ENCODE results near the gene SERTAD1. TPM values are rescaled to one million over a fixed set of nuclear protein-coding genes. Genes with fewer than 3 reads are reported as not detected.

Gene SERTAD1
- total RNA-seq, 1 donor from 2014 or later: 3.6 TPM

DNA sequence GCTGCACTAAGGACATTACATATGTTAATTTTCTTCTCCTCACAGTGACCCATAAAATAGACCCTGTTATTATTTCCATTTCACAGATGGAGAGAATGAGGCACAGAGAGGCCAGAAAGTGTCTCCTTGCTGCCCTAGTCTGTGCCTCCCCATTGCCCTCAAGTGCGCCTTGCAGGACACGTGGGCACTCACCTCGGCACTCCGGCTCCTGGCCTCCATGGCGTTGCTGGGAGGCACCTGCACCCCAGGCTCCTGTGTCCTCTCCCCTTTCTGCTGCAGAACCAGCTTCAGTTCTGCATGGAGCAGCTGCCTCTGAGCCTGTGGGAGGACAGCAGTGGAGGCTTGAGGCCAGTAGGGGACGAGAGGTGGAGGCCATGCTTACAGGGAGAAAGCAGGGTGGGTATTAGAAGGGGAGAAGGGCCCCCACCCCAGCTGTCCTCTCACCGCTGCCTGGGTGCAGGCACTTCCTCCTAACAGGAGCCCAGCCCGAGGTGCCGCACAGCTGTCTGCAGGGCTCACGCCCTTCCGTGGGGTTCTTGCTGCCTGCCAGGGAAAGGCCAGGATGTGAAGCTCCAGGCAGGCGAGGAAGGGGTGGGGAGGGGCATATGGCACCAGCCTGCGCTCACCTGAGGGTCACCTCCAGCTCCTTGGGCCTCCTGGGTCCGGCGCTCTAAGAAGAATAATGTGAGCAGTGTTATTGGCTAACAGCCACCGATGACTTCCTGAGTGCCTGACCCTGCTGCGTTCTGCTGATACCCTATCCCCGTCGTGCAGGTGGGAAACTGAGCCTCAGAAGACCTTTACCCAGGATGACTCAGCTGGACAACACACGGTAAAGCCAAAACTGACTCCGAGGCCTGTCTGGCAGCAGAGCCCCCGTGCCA lies 17.8 kb downstream of the SERTAD1 start:
- H3K9me3 Mint-ChIP-seq (ENCODE audit: unreplicated experiment): peaks cover 2% of the 10 kb centered on the region
- peaks cover 1% of the 10 kb centered on the region for H3K27me3 Mint-ChIP-seq (ENCODE audit: unreplicated experiment)
- H3K27ac Mint-ChIP-seq (ENCODE audit: unreplicated experiment): no peak overlapping the region
- peaks cover 6% of the 10 kb centered on the region for H3K4me1 Mint-ChIP-seq (ENCODE audit: low read depth, unreplicated experiment)
- TF ChIP-seq, protein P1, sequence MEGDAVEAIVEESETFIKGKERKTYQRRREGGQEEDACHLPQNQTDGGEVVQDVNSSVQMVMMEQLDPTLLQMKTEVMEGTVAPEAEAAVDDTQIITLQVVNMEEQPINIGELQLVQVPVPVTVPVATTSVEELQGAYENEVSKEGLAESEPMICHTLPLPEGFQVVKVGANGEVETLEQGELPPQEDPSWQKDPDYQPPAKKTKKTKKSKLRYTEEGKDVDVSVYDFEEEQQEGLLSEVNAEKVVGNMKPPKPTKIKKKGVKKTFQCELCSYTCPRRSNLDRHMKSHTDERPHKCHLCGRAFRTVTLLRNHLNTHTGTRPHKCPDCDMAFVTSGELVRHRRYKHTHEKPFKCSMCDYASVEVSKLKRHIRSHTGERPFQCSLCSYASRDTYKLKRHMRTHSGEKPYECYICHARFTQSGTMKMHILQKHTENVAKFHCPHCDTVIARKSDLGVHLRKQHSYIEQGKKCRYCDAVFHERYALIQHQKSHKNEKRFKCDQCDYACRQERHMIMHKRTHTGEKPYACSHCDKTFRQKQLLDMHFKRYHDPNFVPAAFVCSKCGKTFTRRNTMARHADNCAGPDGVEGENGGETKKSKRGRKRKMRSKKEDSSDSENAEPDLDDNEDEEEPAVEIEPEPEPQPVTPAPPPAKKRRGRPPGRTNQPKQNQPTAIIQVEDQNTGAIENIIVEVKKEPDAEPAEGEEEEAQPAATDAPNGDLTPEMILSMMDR (IDR thresholded peaks at IDR 0.05; ENCODE audit: partially characterized antibody, unreplicated experiment): no peak
- H3K4me3 Mint-ChIP-seq (ENCODE audit: unreplicated experiment): no peak overlapping the region
- DNase-seq: no peak
- H3K36me3 Mint-ChIP-seq (ENCODE audit: unreplicated experiment): no peaks in the 10 kb centered on the region

DNA sequence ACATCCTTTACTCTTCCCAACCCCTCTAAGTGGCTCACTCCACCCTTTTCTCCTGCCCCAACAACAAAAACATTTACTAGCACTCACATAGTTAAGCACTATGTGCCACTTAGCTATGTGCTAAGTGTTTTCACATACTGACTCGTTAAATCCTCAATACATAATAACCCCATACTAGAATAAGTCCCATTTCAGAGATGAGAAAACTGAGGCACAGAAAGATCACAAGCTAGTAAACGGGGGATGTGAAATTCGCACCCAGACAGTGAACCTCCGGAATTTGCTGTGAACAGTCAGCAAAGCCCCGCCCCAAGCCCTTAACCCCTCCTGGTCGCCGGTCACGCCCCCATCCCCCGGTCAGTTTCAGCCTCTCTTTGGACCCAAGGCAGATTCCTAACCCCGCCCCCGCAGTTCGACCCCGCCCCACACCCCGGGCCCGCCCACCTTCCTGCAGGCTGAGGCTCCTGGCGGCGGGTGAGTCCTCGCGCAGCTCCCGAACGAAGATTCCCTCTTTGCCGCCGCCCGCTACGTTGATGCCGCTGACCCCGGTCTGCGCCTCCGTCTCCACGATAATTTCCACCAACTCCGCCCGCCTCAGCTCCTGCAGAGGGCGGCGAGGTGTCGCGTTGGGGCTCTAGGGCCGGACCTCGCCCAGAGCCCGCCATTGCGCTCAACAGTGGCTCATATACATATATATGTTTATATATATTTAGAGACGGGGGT lies 22.4 kb downstream of the SERTAD1 start:
- DNase-seq: peak; percentile 96
- Mint-ChIP-seq H3K36me3 (ENCODE audit: unreplicated experiment) (peaks cover 8% of the 10 kb centered on the region), H3K27ac (ENCODE audit: unreplicated experiment) (no peak overlapping the region), H3K9me3 (ENCODE audit: unreplicated experiment) (peaks cover 10% of the 10 kb centered on the region), H3K4me3 (ENCODE audit: unreplicated experiment) (peak overlapping the region; percentile 87), H3K4me1 (ENCODE audit: low read depth, unreplicated experiment) (peaks cover 10% of the 10 kb centered on the region), H3K27me3 (ENCODE audit: unreplicated experiment) (peaks cover 13% of the 10 kb centered on the region)
- TF ChIP-seq, protein P1 (IDR thresholded peaks at IDR 0.05; ENCODE audit: partially characterized antibody, unreplicated experiment): no peak

DNA sequence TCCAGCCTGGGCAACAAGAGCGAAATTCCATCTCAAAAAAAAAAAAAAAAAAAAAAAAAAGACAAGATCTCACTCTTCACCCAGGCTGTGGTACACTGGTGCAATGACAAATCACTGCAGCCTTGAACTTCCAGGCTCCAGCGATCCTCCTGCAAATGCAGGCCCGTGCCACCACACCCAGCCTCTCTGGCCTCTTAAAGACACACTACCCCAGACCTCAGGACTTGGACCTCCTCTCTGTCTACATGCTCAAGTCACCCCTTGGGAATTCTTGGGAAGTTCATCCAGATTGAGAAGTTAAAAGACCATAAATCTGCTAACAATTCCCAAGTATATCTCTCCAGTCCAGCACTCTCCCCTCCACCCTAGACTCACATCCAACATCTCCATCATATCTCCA lies 25.2 kb downstream of the SERTAD1 start:
- TF ChIP-seq, protein P1 (IDR thresholded peaks at IDR 0.05; ENCODE audit: partially characterized antibody, unreplicated experiment): no peak
- no peak for DNase-seq
- H3K4me3 Mint-ChIP-seq (ENCODE audit: unreplicated experiment): no peak overlapping the region

DNA sequence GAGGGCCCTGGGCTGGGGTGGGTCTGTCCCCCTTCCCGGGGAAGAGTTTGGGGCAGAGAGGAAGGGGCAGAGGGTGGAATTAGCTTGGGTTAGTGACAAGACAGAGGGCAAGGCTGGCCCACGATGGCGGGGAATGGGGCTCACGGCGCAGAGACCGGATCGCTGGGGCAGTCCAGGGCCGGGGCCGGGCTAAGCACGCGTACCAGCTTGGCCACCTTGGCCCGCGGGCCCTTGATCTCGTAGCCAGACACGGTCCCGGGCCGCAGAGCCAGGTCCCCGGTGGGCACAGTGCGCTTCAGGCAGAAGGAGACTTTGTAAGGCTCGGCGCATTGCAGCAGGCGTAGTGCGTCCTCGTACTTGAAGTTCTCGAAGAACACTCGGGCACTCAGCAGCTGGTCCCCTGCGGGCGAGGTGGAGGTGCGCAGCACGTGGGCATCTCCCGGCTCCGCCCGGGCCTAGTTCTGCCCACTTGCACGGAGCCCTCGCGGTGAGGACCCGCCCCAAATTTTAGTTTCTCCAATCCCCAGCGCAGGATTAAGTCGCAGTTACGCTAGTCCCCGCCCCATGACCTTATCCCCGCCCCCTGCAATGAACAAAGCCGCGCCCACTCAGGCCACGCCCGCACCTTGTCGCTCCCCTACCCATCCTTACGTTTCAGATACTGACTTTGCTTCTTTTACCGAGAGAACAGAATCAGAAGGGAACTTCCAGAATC lies 27.2 kb downstream of the SERTAD1 start:
- peaks cover 11% of the 10 kb centered on the region for H3K27me3 Mint-ChIP-seq (ENCODE audit: unreplicated experiment)
- DNase-seq: peak; percentile 46
- no peak overlapping the region for H3K4me3 Mint-ChIP-seq (ENCODE audit: unreplicated experiment)
- no peak overlapping the region for H3K27ac Mint-ChIP-seq (ENCODE audit: unreplicated experiment)
- TF ChIP-seq, protein P1 (IDR thresholded peaks at IDR 0.05; ENCODE audit: partially characterized antibody, unreplicated experiment): no peak
- H3K9me3 Mint-ChIP-seq (ENCODE audit: unreplicated experiment): peaks cover 13% of the 10 kb centered on the region
- peaks cover 8% of the 10 kb centered on the region for H3K36me3 Mint-ChIP-seq (ENCODE audit: unreplicated experiment)
- H3K4me1 Mint-ChIP-seq (ENCODE audit: low read depth, unreplicated experiment): peaks cover 10% of the 10 kb centered on the region

More for the DNA sequence above, 25.2 kb downstream of the SERTAD1 start:
- Mint-ChIP-seq H3K9me3 (ENCODE audit: unreplicated experiment) (peaks cover 14% of the 10 kb centered on the region), H3K36me3 (ENCODE audit: unreplicated experiment) (peaks cover 8% of the 10 kb centered on the region), H3K4me1 (ENCODE audit: low read depth, unreplicated experiment) (peaks cover 10% of the 10 kb centered on the region), H3K27ac (ENCODE audit: unreplicated experiment) (no peak overlapping the region), H3K27me3 (ENCODE audit: unreplicated experiment) (peaks cover 13% of the 10 kb centered on the region)
